Measurements from ENCODE around the gene SURF2. TPM values are rescaled to one million over a fixed set of nuclear protein-coding genes. Genes with fewer than 3 reads are reported as not detected.
A peak's percentile ranks its signal among the peaks of the same experiment; 100 is the strongest.

Gene SURF2
- polyA plus RNA-seq, 1 of the 3 experiments (the other 2 are of a cell fraction): 46.8 TPM

DNA sequence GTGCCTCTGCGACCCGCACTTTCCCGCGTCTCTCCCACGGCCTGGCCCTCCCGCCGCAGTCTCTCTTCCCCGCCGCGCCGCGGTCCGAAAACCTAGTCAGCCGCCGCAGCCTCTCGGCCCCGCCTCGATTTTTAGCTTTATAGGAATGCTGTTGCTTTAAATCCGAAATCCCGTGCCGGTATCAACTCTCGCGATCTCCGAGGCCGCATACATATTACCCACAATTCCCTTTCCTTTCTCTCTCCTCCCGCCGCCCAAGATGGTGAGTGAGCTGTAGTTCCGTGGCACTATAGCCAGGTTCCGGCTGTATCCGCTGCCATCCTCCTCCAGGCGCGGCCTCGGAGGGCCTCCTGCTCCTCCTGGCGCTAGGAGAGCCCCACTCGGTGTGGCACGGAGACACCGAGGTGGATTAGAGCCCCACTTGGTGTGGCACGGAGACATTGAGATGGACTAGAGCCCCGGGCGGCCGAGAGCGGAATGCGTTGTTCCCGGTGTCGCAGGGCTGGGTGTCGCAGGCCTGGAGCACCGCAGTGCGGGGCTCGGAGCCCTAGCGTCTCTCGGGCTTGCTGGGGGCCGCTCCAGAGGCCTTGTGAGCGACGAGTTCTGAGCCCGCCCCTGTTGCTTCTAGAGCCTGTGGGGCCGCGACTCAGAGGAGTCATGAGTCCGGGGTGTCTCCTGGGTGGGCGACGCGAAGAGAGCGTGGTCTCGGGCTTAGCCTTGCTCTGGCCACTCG, 8.2 kb upstream of the SURF2 start, which contains the start of the genes MED22 and RPL7A (continued):
- peak; percentile 15; the same call in 1 of the 2 replicates for TF ChIP-seq PBX3 (IDR thresholded peaks at IDR 0.05)
- TF ChIP-seq, protein P1, sequence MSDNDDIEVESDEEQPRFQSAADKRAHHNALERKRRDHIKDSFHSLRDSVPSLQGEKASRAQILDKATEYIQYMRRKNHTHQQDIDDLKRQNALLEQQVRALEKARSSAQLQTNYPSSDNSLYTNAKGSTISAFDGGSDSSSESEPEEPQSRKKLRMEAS (IDR thresholded peaks at IDR 0.05; ENCODE audit: low read depth): peak; percentile 88
- TF ChIP-seq SMC3 (IDR thresholded peaks at IDR 0.05; ENCODE audit: low read depth, low read length): no peak
- TF ChIP-seq FOXJ3 (CRISPR knock-in tag; IDR thresholded peaks at IDR 0.05): no peak
- no peak for TF ChIP-seq TEAD4 (IDR thresholded peaks at IDR 0.05; ENCODE audit: borderline replicate concordance, insufficient read depth)
- TF ChIP-seq, protein P2, sequence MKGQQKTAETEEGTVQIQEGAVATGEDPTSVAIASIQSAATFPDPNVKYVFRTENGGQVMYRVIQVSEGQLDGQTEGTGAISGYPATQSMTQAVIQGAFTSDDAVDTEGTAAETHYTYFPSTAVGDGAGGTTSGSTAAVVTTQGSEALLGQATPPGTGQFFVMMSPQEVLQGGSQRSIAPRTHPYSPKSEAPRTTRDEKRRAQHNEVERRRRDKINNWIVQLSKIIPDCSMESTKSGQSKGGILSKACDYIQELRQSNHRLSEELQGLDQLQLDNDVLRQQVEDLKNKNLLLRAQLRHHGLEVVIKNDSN (IDR thresholded peaks at IDR 0.05; ENCODE audit: borderline replicate concordance, low read depth): no peak
- TF ChIP-seq RFX5 (IDR thresholded peaks at IDR 0.05; ENCODE audit: low read length): no peak
- peak; percentile 99 for TF ChIP-seq ZBTB33 (IDR thresholded peaks at IDR 0.05; ENCODE audit: borderline replicate concordance, low read depth)
- TF ChIP-seq RAD21 (IDR thresholded peaks at IDR 0.05; ENCODE audit: low read length): no peak
- peak; percentile 53 for TF ChIP-seq GABPA (IDR thresholded peaks at IDR 0.05; ENCODE audit: low read depth)
- TF ChIP-seq RCOR1 (IDR thresholded peaks at IDR 0.05; ENCODE audit: low read length): no peak; the same call in 1 of the 2 replicates
- 0 out of 2 replicates have a peak, but pooled peaks have one; percentile 17 for TF ChIP-seq NFIC (IDR thresholded peaks at IDR 0.05; ENCODE audit: borderline replicate concordance)
- TF ChIP-seq CHD2 (IDR thresholded peaks at IDR 0.05; ENCODE audit: low read length, partially characterized antibody): peak; percentile 99
- TF ChIP-seq JUND (IDR thresholded peaks at IDR 0.05): no peak
- TF ChIP-seq YY1 (IDR thresholded peaks at IDR 0.05; ENCODE audit: low read depth): peak; percentile 93
- TF ChIP-seq FOXM1 (IDR thresholded peaks at IDR 0.05; ENCODE audit: low read depth): no peak
- peak; percentile 43; the same call in 1 of the 2 replicates for TF ChIP-seq ELF1 (IDR thresholded peaks at IDR 0.05)
- TF ChIP-seq EZH2phosphoT487 (IDR thresholded peaks at IDR 0.05; ENCODE audit: borderline replicate concordance, low read depth): no peak
